ENCODE results near the gene ZNF780B.
"Not testable (repeated sequence)": the region's sequence is repeated elsewhere in the genome, so short reads cannot be mapped to it uniquely, and the experiment has no call there.

Gene ZNF780B

DNA sequence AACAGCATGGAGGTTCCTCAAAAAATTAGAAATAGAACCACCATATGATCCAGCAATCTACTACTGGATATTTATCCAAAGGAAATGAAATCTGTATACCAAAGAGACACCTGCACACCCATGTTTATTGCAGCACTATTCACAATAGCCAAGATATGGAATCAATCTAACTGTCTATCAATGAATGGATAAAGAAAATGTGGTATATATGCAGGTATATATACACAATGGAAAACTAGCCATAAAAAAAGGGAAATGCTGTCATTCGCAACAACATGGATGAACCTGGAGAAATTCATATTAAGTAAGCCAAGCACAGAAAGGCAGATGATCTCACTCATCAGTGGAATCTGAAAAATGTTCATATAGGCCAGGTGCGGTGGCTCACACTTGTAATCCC, 2.5 kb downstream of the ZNF780B start:
- Histone ChIP-seq H3K4me1 (ENCODE audit: control insufficient read depth, insufficient read depth, low read depth, low read length) (peaks cover 2% of the 10 kb centered on the region), H3K14ac (ENCODE audit: low read length in 2 of 2) (no peak overlapping the region), H3K79me1 (replicated peaks; ENCODE audit: low read length, poor library complexity, severe bottlenecking) (peaks cover 25% of the 10 kb centered on the region), H2BK120ac (ENCODE audit: low read depth, low read length) (no peak overlapping the region), H4K8ac (ENCODE audit: low read length) (no peak overlapping the region), H3K9ac (ENCODE audit: low read length) (no peak overlapping the region), H3K4me2 (ENCODE audit: low read length, poor library complexity, severe bottlenecking) (no peak overlapping the region), H2BK12ac (ENCODE audit: low read length in 2 of 2) (no peak overlapping the region), H3K4ac (ENCODE audit: low read depth in 1 of 2, low read length in 2 of 2) (no peak overlapping the region), H3K18ac (ENCODE audit: low read depth in 1 of 2, low read length in 2 of 2) (no peak overlapping the region), H3K9me3 (ENCODE audit: control insufficient read depth, low read length) (peaks cover 23% of the 10 kb centered on the region), H2AK5ac (ENCODE audit: low read length, severe bottlenecking) (no peak overlapping the region), H3K27ac (ENCODE audit: low read length, poor library complexity, severe bottlenecking) (no peak overlapping the region), H3K27me3 (ENCODE audit: control insufficient read depth in 1 of 2, insufficient read depth in 1 of 2, low read length in 2 of 2) (no peaks in the 10 kb centered on the region), H3K36me3 (ENCODE audit: control insufficient read depth in 1 of 2, insufficient read depth in 2 of 2, low read depth in 1 of 2, low read length in 2 of 2) (peaks cover 14 to 18% of the 10 kb centered on the region in 2 experiments), H3K4me3 (ENCODE audit: insufficient read depth in 1 of 2, low read depth in 1 of 2, low read length in 2 of 2) (no peak overlapping the region), H2BK15ac (ENCODE audit: low read depth, poor library complexity, severe bottlenecking) (no peak overlapping the region), H3K23ac (ENCODE audit: low read length in 2 of 2) (no peak overlapping the region), H4K91ac (ENCODE audit: low read length) (no peak overlapping the region), H2AFZ (ENCODE audit: low read depth, low read length) (no peak overlapping the region), H2BK5ac (ENCODE audit: low read depth, low read length, poor library complexity, severe bottlenecking) (no peak overlapping the region)
- WGBS, result 100% methylated on average over 2 of the region's 2 CpGs
- no peak for DNase-seq

- H2BK15ac ChIP-seq (ENCODE audit: low read depth, poor library complexity, severe bottlenecking); H3K27me3 ChIP-seq (ENCODE audit: control insufficient read depth in 1 of 2, insufficient read depth in 1 of 2, low read length in 2 of 2); H3K18ac ChIP-seq (ENCODE audit: low read depth in 1 of 2, low read length in 2 of 2); H4K91ac ChIP-seq (ENCODE audit: low read length); H3K4ac ChIP-seq (ENCODE audit: low read depth in 1 of 2, low read length in 2 of 2); H2BK12ac ChIP-seq (ENCODE audit: low read length in 2 of 2); H3K9ac ChIP-seq (ENCODE audit: low read length); H2BK5ac ChIP-seq (ENCODE audit: low read depth, low read length, poor library complexity, severe bottlenecking); H2AK5ac ChIP-seq (ENCODE audit: low read length, severe bottlenecking); H2BK120ac ChIP-seq (ENCODE audit: low read depth, low read length); H3K4me3 ChIP-seq (ENCODE audit: insufficient read depth in 1 of 2, low read depth in 1 of 2, low read length in 2 of 2); H2AFZ ChIP-seq (ENCODE audit: low read depth, low read length); H3K4me1 ChIP-seq (ENCODE audit: control insufficient read depth, insufficient read depth, low read depth, low read length); H3K4me2 ChIP-seq (ENCODE audit: low read length, poor library complexity, severe bottlenecking); DNase-seq; H3K23ac ChIP-seq (ENCODE audit: low read length in 2 of 2); H3K27ac ChIP-seq (ENCODE audit: low read length, poor library complexity, severe bottlenecking); H4K8ac ChIP-seq (ENCODE audit: low read length); H3K14ac ChIP-seq (ENCODE audit: low read length in 2 of 2); H3K79me1 ChIP-seq (replicated peaks; ENCODE audit: low read length, poor library complexity, severe bottlenecking): not testable (repeated sequence)
- Histone ChIP-seq H3K9me3 (ENCODE audit: control insufficient read depth, low read length) (peaks cover 42% of the 10 kb centered on the region), H3K36me3 (ENCODE audit: control insufficient read depth in 1 of 2, insufficient read depth in 2 of 2, low read depth in 1 of 2, low read length in 2 of 2) (peaks cover 17 to 36% of the 10 kb centered on the region in 2 experiments)
- 100% methylated on average over 1 of the region's 1 CpG for WGBS
These were observed 14.3 kb downstream of the ZNF780B start for GRCh38 chr19:40041718-40042117.

GRCh38 chr19:40038047-40038446, 18.0 kb downstream of the ZNF780B start:
- not testable (repeated sequence) for H3K79me1 ChIP-seq (replicated peaks; ENCODE audit: low read length, poor library complexity, severe bottlenecking); H3K4me2 ChIP-seq (ENCODE audit: low read length, poor library complexity, severe bottlenecking)
- no CpG with 5 or more reads among the region's 3 CpGs for WGBS

GRCh38 chr19:40035996-40036395, 20.0 kb downstream of the ZNF780B start:
- peaks cover 0 to 28% of the 10 kb centered on the region in 2 experiments for H3K36me3 ChIP-seq (ENCODE audit: control insufficient read depth in 1 of 2, insufficient read depth in 2 of 2, low read depth in 1 of 2, low read length in 2 of 2)
- no peaks in the 10 kb centered on the region for H3K79me1 ChIP-seq (replicated peaks; ENCODE audit: low read length, poor library complexity, severe bottlenecking)
- no peak overlapping the region for H4K8ac ChIP-seq (ENCODE audit: low read length)
- DNase-seq, result no peak
- peak overlapping the region in 1 of 2 experiments; percentile 40 for H3K4me3 ChIP-seq (ENCODE audit: insufficient read depth in 1 of 2, low read depth in 1 of 2, low read length in 2 of 2)
- H2AK5ac ChIP-seq (ENCODE audit: low read length, severe bottlenecking), result no peak overlapping the region
- H3K18ac ChIP-seq (ENCODE audit: low read depth in 1 of 2, low read length in 2 of 2), result no peak overlapping the region
- H2AFZ ChIP-seq (ENCODE audit: low read depth, low read length), result no peak overlapping the region
- H3K14ac ChIP-seq (ENCODE audit: low read length in 2 of 2), result no peak overlapping the region
- no CpG with 5 or more reads among the region's 4 CpGs for WGBS
- H3K4me1 ChIP-seq (ENCODE audit: control insufficient read depth, insufficient read depth, low read depth, low read length), result no peaks in the 10 kb centered on the region
- no peak overlapping the region for H2BK120ac ChIP-seq (ENCODE audit: low read depth, low read length)
- H3K27ac ChIP-seq (ENCODE audit: low read length, poor library complexity, severe bottlenecking), result no peak overlapping the region
- H4K91ac ChIP-seq (ENCODE audit: low read length), result no peak overlapping the region
- H2BK12ac ChIP-seq (ENCODE audit: low read length in 2 of 2), result no peak overlapping the region
- H3K27me3 ChIP-seq (ENCODE audit: control insufficient read depth in 1 of 2, insufficient read depth in 1 of 2, low read length in 2 of 2), result no peaks in the 10 kb centered on the region
- H2BK5ac ChIP-seq (ENCODE audit: low read depth, low read length, poor library complexity, severe bottlenecking), result no peak overlapping the region
- peaks cover 65% of the 10 kb centered on the region for H3K9me3 ChIP-seq (ENCODE audit: control insufficient read depth, low read length)
- H2BK15ac ChIP-seq (ENCODE audit: low read depth, poor library complexity, severe bottlenecking), result no peak overlapping the region
- no peak overlapping the region for H3K4me2 ChIP-seq (ENCODE audit: low read length, poor library complexity, severe bottlenecking)
- H3K4ac ChIP-seq (ENCODE audit: low read depth in 1 of 2, low read length in 2 of 2), result no peak overlapping the region
- no peak overlapping the region for H3K23ac ChIP-seq (ENCODE audit: low read length in 2 of 2)
- no peak overlapping the region for H3K9ac ChIP-seq (ENCODE audit: low read length)

More at GRCh38 chr19:40038047-40038446, 18.0 kb downstream of the ZNF780B start:
- H4K8ac ChIP-seq (ENCODE audit: low read length); H2BK15ac ChIP-seq (ENCODE audit: low read depth, poor library complexity, severe bottlenecking); H3K27me3 ChIP-seq (ENCODE audit: control insufficient read depth in 1 of 2, insufficient read depth in 1 of 2, low read length in 2 of 2); H2AFZ ChIP-seq (ENCODE audit: low read depth, low read length); H4K91ac ChIP-seq (ENCODE audit: low read length); H3K23ac ChIP-seq (ENCODE audit: low read length in 2 of 2); H3K9ac ChIP-seq (ENCODE audit: low read length); H3K4me3 ChIP-seq (ENCODE audit: insufficient read depth in 1 of 2, low read depth in 1 of 2, low read length in 2 of 2); H3K14ac ChIP-seq (ENCODE audit: low read length in 2 of 2); H3K4ac ChIP-seq (ENCODE audit: low read depth in 1 of 2, low read length in 2 of 2); H2AK5ac ChIP-seq (ENCODE audit: low read length, severe bottlenecking); H3K4me1 ChIP-seq (ENCODE audit: control insufficient read depth, insufficient read depth, low read depth, low read length); H2BK120ac ChIP-seq (ENCODE audit: low read depth, low read length); H3K18ac ChIP-seq (ENCODE audit: low read depth in 1 of 2, low read length in 2 of 2); DNase-seq; H2BK12ac ChIP-seq (ENCODE audit: low read length in 2 of 2); H3K27ac ChIP-seq (ENCODE audit: low read length, poor library complexity, severe bottlenecking); H2BK5ac ChIP-seq (ENCODE audit: low read depth, low read length, poor library complexity, severe bottlenecking): not testable (repeated sequence)
- peaks cover 46% of the 10 kb centered on the region for H3K9me3 ChIP-seq (ENCODE audit: control insufficient read depth, low read length)
- peaks cover 2 to 24% of the 10 kb centered on the region in 2 experiments for H3K36me3 ChIP-seq (ENCODE audit: control insufficient read depth in 1 of 2, insufficient read depth in 2 of 2, low read depth in 1 of 2, low read length in 2 of 2)
